Umbilical cord (tissue), 2 donors: ENCODE results near the gene MTHFD2. TPM values are rescaled to one million over a fixed set of nuclear protein-coding genes. Genes with fewer than 3 reads are reported as not detected.
"Not testable (repeated sequence)": the region's sequence is repeated elsewhere in the genome, so short reads cannot be mapped to it uniquely, and the experiment has no call there.

ENCODE experiments used
- DNase-seq: peaks from one replicate; pipeline ENCODE4 v3.0.0-alpha.2; 2015; ENCODE audit warnings: low spot score
- total RNA-seq: library from RNA; depleted of rRNA; stranded (reverse); fragments of >200 nt; gene quantifications from one replicate; pipeline ENCODE4 v1.2.3, GENCODE V29; 2014; ENCODE audit warnings: low replicate concordance; ENCODE audit not compliant: insufficient read depth

Gene MTHFD2
- total RNA-seq, result 45.3 TPM

- peak; percentile 97 for DNase-seq
These were observed at the start of gene MTHFD2 for GRCh38 chr2:74198461-74199274. Gene MTHFD2, plus strand, starts transcription at chr2:74198615. Its CDS starts 27 bp downstream, at chr2:74198642.

GRCh38 chr2:74149247-74149525, 49.2 kb upstream of the MTHFD2 start:
- DNase-seq, result no peak

- DNase-seq, result no peak
These were observed 48.7 kb upstream of the MTHFD2 start for GRCh38 chr2:74149570-74150319.

- DNase-seq, result no peak
These were observed 45.5 kb upstream of the MTHFD2 start for GRCh38 chr2:74152954-74153353.

- DNase-seq, result no peak
These were observed 42.6 kb upstream of the MTHFD2 start for GRCh38 chr2:74155830-74156229.

- no peak for DNase-seq
These were observed 35.5 kb upstream of the MTHFD2 start for GRCh38 chr2:74162951-74163350.

GRCh38 chr2:74164761-74165160, 33.7 kb upstream of the MTHFD2 start:
- DNase-seq, result no peak

- DNase-seq, result no peak
These were observed 29.7 kb upstream of the MTHFD2 start for GRCh38 chr2:74168739-74169138.

GRCh38 chr2:74174909-74175308, 23.5 kb upstream of the MTHFD2 start:
- no peak for DNase-seq

- DNase-seq, result no peak
These were observed 20.7 kb upstream of the MTHFD2 start for GRCh38 chr2:74177696-74178095.

- DNase-seq, result peak; percentile 100
These were observed 20.0 kb upstream of the MTHFD2 start, which contains the start of gene MOB1A for GRCh38 chr2:74178211-74179062. Gene MOB1A, minus strand, starts transcription at chr2:74178879. Its CDS starts 205 bp downstream, at chr2:74178674.

GRCh38 chr2:74179063-74179865, 19.2 kb upstream of the MTHFD2 start:
- DNase-seq, result no peak

- DNase-seq, result peak; percentile 67
These were observed 16.7 kb upstream of the MTHFD2 start for GRCh38 chr2:74181739-74182138.

- DNase-seq, result no peak
These were observed 14.5 kb upstream of the MTHFD2 start for GRCh38 chr2:74183878-74184277.

GRCh38 chr2:74186038-74186437, 12.4 kb upstream of the MTHFD2 start:
- no peak for DNase-seq

GRCh38 chr2:74186706-74187105, 11.7 kb upstream of the MTHFD2 start:
- DNase-seq, result not testable (repeated sequence)

- DNase-seq, result no peak
These were observed 10.3 kb upstream of the MTHFD2 start for GRCh38 chr2:74188018-74188601.

GRCh38 chr2:74188696-74189095, 9.7 kb upstream of the MTHFD2 start:
- no peak for DNase-seq

- no peak for DNase-seq
These were observed 6.6 kb upstream of the MTHFD2 start for GRCh38 chr2:74191596-74192380.

GRCh38 chr2:74194799-74195198, 3.6 kb upstream of the MTHFD2 start:
- no peak for DNase-seq
